HG02970 (cell line): ENCODE measurements around the gene OLIG2.

Experiments
- ATAC-seq: cut with Tn5 transposase; IDR thresholded peaks from one replicate; pipeline ENCODE4 v1.9.1; 2021; ENCODE audit warnings: mild to moderate bottlenecking, moderate library complexity, moderate number of reproducible peaks; ENCODE audit not compliant: unreplicated experiment, low FRiP score

Gene OLIG2

DNA sequence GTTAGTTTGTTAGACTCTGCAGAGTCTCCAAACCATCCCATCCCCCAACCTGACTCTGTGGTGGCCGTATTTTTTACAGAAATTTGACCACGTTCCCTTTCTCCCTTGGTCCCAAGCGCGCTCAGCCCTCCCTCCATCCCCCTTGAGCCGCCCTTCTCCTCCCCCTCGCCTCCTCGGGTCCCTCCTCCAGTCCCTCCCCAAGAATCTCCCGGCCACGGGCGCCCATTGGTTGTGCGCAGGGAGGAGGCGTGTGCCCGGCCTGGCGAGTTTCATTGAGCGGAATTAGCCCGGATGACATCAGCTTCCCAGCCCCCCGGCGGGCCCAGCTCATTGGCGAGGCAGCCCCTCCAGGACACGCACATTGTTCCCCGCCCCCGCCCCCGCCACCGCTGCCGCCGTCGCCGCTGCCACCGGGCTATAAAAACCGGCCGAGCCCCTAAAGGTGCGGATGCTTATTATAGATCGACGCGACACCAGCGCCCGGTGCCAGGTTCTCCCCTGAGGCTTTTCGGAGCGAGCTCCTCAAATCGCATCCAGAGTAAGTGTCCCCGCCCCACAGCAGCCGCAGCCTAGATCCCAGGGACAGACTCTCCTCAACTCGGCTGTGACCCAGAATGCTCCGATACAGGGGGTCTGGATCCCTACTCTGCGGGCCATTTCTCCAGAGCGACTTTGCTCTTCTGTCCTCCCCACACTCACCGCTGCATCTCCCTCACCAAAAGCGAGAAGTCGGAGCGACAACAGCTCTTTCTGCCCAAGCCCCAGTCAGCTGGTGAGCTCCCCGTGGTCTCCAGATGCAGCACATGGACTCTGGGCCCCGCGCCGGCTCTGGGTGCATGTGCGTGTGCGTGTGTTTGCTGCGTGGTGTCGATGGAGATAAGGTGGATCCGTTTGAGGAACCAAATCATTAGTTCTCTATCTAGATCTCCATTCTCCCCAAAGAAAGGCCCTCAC, at the start of gene OLIG2:
TSS of gene OLIG2 (plus strand) at position 447 of the 954 bp plus-strand sequence. CDS start 928 bp downstream, outside the sequence.
- ATAC-seq = no peak

- no peak for ATAC-seq
These were observed 48.9 kb upstream of the OLIG2 start for GRCh38 chr21:32976791-32977190.

GRCh38 chr21:32977216-32977615, 48.5 kb upstream of the OLIG2 start:
- no peak for ATAC-seq

DNA sequence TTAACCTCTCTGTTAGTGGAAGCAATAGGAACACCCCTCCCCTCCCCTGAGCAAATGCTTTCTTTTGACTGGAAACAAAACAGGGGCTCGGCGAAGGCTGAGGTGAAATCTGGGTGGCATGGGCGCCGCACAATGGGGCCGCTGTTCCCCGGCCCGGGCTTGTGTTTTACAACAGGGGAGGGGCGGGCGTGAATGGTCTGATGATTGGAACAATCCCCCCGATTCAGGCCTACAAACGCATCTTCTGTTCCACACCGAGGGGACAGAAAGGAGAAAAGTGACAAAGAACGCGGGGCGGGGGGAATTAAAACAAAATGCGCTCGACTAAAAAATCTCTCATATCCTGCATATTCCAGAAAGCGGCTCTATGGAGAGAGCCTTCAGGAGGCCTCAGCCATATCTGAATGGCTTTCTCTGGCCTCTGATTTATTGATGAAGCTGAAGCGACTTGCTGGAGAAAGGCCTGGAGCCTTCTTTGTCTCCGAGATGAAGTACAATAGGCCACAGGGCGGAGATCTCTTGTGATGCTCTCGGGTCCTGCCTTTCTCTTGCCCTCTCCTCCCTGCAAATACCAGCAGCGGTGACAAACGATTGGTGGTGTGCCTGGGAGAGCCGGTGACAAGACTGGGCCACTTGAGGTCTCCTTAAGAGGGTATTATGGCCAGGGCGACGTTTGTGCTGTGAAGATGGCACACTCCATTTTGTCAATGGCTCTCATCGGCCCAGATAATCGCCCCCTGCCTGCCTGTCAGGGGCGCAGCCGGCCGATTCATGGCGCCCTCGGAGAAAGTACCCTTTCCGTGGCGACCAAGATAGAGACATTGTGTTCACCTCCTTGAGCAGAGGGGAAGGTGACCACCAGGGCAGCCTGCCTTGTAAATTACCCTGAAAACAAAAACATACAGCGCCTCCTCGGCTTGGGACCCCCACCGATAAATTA, 47.1 kb upstream of the OLIG2 start:
- ATAC-seq = no peak

- ATAC-seq = no peak
These were observed 46.0 kb upstream of the OLIG2 start for GRCh38 chr21:32979598-32980268.

- ATAC-seq = no peak
These were observed 44.6 kb upstream of the OLIG2 start for GRCh38 chr21:32981096-32981495.

DNA sequence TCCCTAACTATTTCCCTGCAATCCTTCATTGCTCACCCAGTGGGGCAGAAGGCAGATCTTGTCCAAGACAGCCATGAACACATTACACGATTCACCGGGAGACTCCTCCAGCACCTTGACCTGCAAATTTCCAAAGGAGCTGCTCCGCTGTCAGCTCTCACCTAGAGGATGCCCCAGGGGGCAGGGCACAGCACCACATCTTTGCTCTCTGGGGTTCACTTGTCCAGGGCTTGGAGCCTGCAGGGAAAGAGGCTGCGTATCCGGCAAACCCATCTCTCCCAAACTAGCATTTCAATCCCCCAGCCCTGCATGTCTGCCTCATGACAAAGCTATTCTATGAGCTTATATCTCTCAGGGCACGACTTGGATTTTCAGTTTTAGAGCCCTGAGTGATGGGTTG, 35.1 kb upstream of the OLIG2 start:
- no peak for ATAC-seq

- no peak for ATAC-seq
These were observed 34.4 kb upstream of the OLIG2 start for GRCh38 chr21:32991361-32991760.

GRCh38 chr21:32993894-32994293, 31.8 kb upstream of the OLIG2 start:
- ATAC-seq = no peak

- ATAC-seq = no peak
These were observed 31.4 kb upstream of the OLIG2 start for GRCh38 chr21:32994305-32994704.

- no peak for ATAC-seq
These were observed 18.0 kb upstream of the OLIG2 start for GRCh38 chr21:33007747-33008146.

DNA sequence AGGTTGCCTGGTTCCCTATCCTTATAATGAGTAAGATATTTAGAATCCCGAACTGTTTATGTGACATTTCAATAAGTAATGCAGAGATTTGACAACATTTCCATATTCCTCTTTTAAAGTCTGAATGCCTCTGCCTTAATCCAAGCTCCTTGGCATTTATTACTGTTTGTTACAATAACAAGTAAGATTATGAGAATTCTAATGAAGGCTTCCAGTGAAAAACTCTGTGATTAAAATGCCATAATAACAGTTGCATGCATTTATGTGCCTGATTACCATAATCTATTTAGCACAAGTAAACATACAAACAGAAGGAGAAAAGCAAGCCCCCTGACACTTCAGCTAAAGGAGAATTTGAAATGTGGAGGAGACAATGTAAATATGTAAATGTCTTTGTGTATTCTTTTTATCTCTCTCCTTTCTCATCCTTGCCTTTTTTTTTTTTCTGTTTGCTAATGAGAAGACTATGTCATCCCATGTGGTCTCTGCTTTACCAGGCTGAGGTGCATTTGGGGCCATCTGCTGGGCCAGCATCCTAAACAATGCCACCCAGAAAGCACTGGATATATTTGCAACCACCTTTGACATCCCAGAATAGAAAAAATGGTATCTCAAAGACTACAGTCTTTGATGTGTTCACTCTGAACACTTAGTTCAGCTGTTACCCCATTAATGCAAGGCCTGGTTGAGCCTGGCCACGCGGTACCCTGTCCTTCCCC, 17.2 kb upstream of the OLIG2 start:
- no peak for ATAC-seq

- ATAC-seq = no peak
These were observed 14.8 kb upstream of the OLIG2 start for GRCh38 chr21:33010931-33011330.

DNA sequence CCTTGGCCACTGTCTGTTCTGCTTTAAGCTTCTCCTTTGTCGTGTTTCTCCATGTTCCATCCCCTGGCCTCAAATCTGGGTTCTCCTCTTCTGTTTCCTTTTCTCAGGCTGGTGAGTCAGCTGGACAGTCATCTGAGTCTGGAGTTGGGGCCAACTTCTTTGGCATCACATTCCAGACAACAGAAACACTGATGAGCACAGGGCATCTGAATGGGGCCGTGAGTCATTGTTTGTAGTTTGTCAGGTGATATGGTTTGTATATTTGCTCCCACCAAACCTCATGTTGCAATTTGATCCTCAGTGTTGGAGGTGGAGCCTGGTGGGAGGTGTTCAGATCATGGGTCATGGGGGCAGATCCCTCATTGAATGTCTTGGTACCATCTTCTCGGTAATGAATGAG, 14.3 kb upstream of the OLIG2 start:
- ATAC-seq = no peak

GRCh38 chr21:33013626-33014025, 12.1 kb upstream of the OLIG2 start:
- ATAC-seq = no peak

DNA sequence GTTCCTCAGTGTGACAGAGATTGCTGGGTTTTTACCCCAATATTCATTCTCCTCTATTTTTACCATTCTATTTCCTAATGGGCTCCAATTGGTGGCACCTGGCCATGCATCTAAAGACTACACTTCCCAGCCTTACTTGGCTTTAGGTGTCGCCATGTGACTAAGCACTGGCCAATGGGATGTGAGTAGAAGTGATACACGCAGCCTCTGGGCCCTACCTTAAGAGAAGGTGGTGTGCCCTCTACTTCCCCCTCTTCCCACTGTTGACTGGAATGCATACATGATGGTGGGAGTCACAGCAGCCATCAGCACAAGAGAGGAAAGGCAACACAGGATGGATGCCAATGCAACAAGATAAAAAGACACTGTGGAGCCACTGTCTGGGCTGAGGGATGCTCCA, 11.4 kb upstream of the OLIG2 start:
- ATAC-seq = no peak

DNA sequence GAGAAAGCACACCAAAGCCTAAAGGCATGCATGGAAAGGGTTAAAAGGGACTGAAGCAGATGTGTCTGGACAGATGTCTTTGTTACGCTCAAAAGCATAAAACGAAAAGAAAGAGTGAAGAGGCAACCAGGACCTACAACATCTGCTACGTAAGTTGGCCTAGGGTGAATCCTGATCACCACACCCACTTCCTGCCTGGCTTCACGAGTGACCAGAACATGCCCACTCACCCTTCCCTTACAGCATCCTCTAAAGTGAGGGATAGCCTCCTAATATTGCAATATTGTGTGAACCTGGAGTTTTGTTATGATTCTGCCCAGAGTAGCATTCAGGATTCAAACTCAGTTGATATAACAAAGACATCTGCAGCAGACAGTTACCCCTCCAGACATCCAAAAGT, 10.6 kb upstream of the OLIG2 start:
- ATAC-seq = no peak

- no peak for ATAC-seq
These were observed 10.0 kb upstream of the OLIG2 start for GRCh38 chr21:33015756-33016155.

DNA sequence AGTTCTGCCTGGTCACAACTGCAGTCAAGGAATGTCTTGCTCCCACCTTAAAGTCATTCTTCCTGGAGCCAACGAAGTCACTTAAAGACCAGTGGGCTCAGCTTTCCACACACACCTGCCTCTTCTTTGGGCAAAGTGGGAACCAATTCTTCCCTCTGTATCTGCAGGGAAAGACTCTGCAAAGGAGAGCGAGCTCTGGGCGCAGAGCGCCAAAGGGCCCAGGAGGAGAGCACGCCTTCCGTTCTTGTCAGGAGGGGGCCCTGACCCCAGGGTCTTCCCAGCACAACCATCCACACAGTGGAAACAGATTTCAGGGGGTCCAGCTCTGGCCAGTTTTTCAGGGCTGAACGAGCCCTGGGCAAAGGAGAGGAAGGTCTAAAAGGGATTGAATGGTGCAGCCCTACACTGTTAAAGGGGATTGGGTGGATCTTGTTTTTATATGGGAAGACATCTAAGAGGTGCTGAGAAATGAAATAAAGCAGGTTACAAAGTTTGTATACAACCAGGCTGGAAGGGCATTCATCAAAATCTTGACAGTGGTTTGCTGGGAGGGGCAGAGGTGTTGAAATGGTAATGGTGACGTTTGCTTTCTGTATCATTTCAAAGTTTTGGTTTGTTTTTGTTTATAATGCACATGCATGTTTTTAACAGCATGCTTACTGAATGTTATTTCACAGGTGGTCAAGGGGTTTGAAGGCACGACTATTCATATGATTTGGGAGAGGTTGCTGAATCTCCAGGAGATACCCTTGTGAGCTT, 6.8 kb upstream of the OLIG2 start:
- no peak for ATAC-seq
